Heart left ventricle (tissue), 16 donors: ENCODE results near the gene KIAA0930. TPM values are rescaled to one million over a fixed set of nuclear protein-coding genes. Genes with fewer than 3 reads are reported as not detected.

Source experiments
- ATAC-seq, 4 donors: fragments of 200-7000 bp; cut with Tn5 transposase; one replicate each; pipeline ENCODE4 v1.9.1; 2020 to 2022; ENCODE audit warnings: moderate library complexity in 4 of 4, mild to moderate bottlenecking in 3 of 4, moderate number of reproducible peaks in 1 of 4
- DNase-seq, 5 donors: peaks; one replicate each; pipeline ENCODE4 v3.0.0-alpha.2; 2020
- H3K27ac ChIP-seq, 12 donors: fragments of 200-600 bp; sonication (generic) in 4 of 12; one replicate each; pipeline versions ENCODE4 v1.5.0 to v1.8.0; 2016 to 2022; ENCODE audit warnings: mild to moderate bottlenecking in 2 of 12
- H3K27me3 ChIP-seq, 9 donors: fragments of 200-600 bp; sonication (generic) in 2 of 9; one replicate each; pipeline versions ENCODE4 v1.5.1 to v1.8.0; 2016 to 2022; ENCODE audit warnings: mild to moderate bottlenecking in 3 of 9
- H3K36me3 ChIP-seq, 9 donors: fragments of 200-600 bp; sonication (generic) in 2 of 9; one replicate each; pipeline versions ENCODE4 v1.5.0 to v1.8.0; 2018 to 2022; ENCODE audit warnings: mild to moderate bottlenecking in 2 of 9
- H3K4me1 ChIP-seq, 12 donors: fragments of 200-600 bp; sonication (generic) in 4 of 12; one replicate each; pipeline versions ENCODE4 v1.5.0 to v1.8.0; 2016 to 2022; ENCODE audit warnings: mild to moderate bottlenecking in 3 of 12
- H3K4me3 ChIP-seq, 12 donors: fragments of 200-600 bp; sonication (generic) in 4 of 12; one replicate each; pipeline versions ENCODE4 v1.5.0 to v1.8.0; 2017 to 2022; ENCODE audit warnings: mild to moderate bottlenecking in 9 of 12, moderate library complexity in 4 of 12
- H3K9me3 ChIP-seq, 12 donors: fragments of 200-600 bp; sonication (generic) in 4 of 12; one replicate each; pipeline versions ENCODE4 v1.5.0 to v1.8.0; 2016 to 2022; ENCODE audit warnings: mild to moderate bottlenecking in 1 of 12
- CTCF ChIP-seq, 12 donors: fragments of 200-600 bp; sonication (generic) in 4 of 12; IDR thresholded peaks; one replicate each; pipeline versions ENCODE4 v1.5.0 to v1.8.0; 2018 to 2022; ENCODE audit warnings: antibody characterized with exemption in 12 of 12, mild to moderate bottlenecking in 5 of 12
- POLR2A ChIP-seq, 2 donors: fragments of 450-650 bp; IDR thresholded peaks; one replicate each; pipeline ENCODE4 v1.6.1; 2017; ENCODE audit warnings: antibody characterized with exemption in 2 of 2, mild to moderate bottlenecking in 2 of 2, moderate library complexity in 2 of 2
- WGBS, 4 donors: extraction: QIAGEN DNeasy Blood & Tissue Kit in 2 of 4; methylation state at CpG; one replicate each; pipeline versions ENCODE4 v1.1.5 to v1.1.7; 2013 to 2018; 5-methylcytosine and 5-hydroxymethylcytosine counted together
- intact Hi-C, 10 donors: fragments of 100-400 bp; cut with DNase I; formaldehyde crosslinking; loops; one replicate each; pipeline versions ENCODE4 v1.11.1 to v1.14.2; 2022
- polyA plus RNA-seq, 2 donors: library from polyadenylated mRNA; stranded (reverse); fragments of 200-250 nt; gene quantifications; one replicate each; pipeline ENCODE4 v1.2.3, GENCODE V29; 2013
- total RNA-seq, 9 donors: library from RNA; depleted of rRNA in 2 of 9; stranded (reverse); fragments of >200 nt in 2 of 9; fragmentation: NEBNext Ultra II Directional in 3 of 9; extraction: Animal tissue kit (Norgen Biotek cat#: 25700) in 3 of 9; gene quantifications; one replicate each; pipeline versions ENCODE4 v1.1.0 to v1.2.4, GENCODE V29; 2016 to 2023
- donor health status: ischemic (EF 13 %, LVEDD 7.1; RV severe dilation, severe dysfunction).
- donor health status: healthy with polysubstance abuse.
- donor health status: DM: no; HTN: yes; CAD: no.
- donor health status: DM: no; HTN: no; CAD: no.
- donor health status: ischemic (EF 25% LVEDD 6.9; RV normal size, moderate dysfunction).
- donor health status: ischemic (EF 25% LVEDD 5.7; RV mildly dilated, moderate dysfunction).
- donor health status: healthy.
- donor health status: DM: yes; HTN: yes; CAD: no.
- donor health status: ischemic (EF 35%, LVEDD 5.7; RV mildly dilated, moderate dysfunction).
- donor health status: nonischemic (EF 11% LVEDD 7.7; RV severe dilation, severe dysfunction).
- donor health status: DM: yes; HTN: yes; CAD: no.
- donor health status: PGD.
- donor health status: ischemic (EF 29% LVEDD 5.4; RV normal size, mild dysfunction).
- donor health status: nonischemic (EF 23%, LVEDD 6.1; RV moderate dilation, normal function).

KIAA0930 gene
- total and polyA plus RNA-seq, 11 donors = 8.5 to 67.1 (median 18.7) TPM

GRCh38 chr22:45217806-45218205, 22.9 kb downstream of the KIAA0930 start:
- no peak overlapping the region for H3K27ac ChIP-seq
- DNase-seq = peak in 1 of 5 donors; percentile 2
- WGBS, 4 donors = 88 to 93% (median 91%) methylated on average over 14 of the region's 14 CpGs

GRCh38 chr22:45217345-45217744, 23.3 kb downstream of the KIAA0930 start:
- TF ChIP-seq CTCF (IDR thresholded peaks at IDR 0.05) (no peak), POLR2A (IDR thresholded peaks at IDR 0.05) (no peak)
- Histone ChIP-seq H3K4me3 (no peak overlapping the region), H3K27ac (no peak overlapping the region), H3K4me1 (peaks cover 0 to 52% (median 10%) of the 10 kb centered on the region in 12 donors), H3K27me3 (no peaks in the 10 kb centered on the region), H3K36me3 (no peaks in the 10 kb centered on the region), H3K9me3 (no peaks in the 10 kb centered on the region)
- intact Hi-C loops = no loop called here
- ATAC-seq (no peak), DNase-seq (no peak)
- 92 to 97% (median 93%) methylated on average over 6 of the region's 6 CpGs for WGBS, 4 donors

More at GRCh38 chr22:45217806-45218205, 22.9 kb downstream of the KIAA0930 start:
- Histone ChIP-seq H3K4me3 (no peak overlapping the region), H3K9me3 (no peaks in the 10 kb centered on the region), H3K27me3 (no peaks in the 10 kb centered on the region), H3K36me3 (no peaks in the 10 kb centered on the region), H3K4me1 (peaks cover 0 to 50% (median 6%) of the 10 kb centered on the region in 12 donors)
- no peak for ATAC-seq
- intact Hi-C loops = no loop called here
- TF ChIP-seq POLR2A (IDR thresholded peaks at IDR 0.05) = no peak
- TF ChIP-seq CTCF (IDR thresholded peaks at IDR 0.05) = no peak

GRCh38 chr22:45216133-45217003, 24.3 kb downstream of the KIAA0930 start:
- DNase-seq (peak in 1 of 5 donors; percentile 23), ATAC-seq (no peak)
- Histone ChIP-seq H3K36me3 (peaks cover 0 to 2% (median 0%) of the 10 kb centered on the region in 9 donors), H3K27me3 (no peaks in the 10 kb centered on the region), H3K27ac (no peak overlapping the region), H3K4me1 (peaks cover 0 to 52% (median 17%) of the 10 kb centered on the region in 12 donors), H3K4me3 (no peak overlapping the region), H3K9me3 (no peaks in the 10 kb centered on the region)
- TF ChIP-seq POLR2A (IDR thresholded peaks at IDR 0.05) = no peak
- TF ChIP-seq CTCF (IDR thresholded peaks at IDR 0.05) = no peak
- intact Hi-C loops = no loop called here
- 31 to 35% (median 34%) methylated on average over 17 to 22 of the region's 22 CpGs for WGBS, 4 donors

GRCh38 chr22:45212992-45213751, 27.5 kb downstream of the KIAA0930 start:
- Histone ChIP-seq H3K4me1 (peaks cover 0 to 42% (median 18%) of the 10 kb centered on the region in 12 donors), H3K36me3 (peaks cover 0 to 21% (median 0%) of the 10 kb centered on the region in 9 donors), H3K27ac (peak overlapping the region in 9 of 12 donors; percentile 11 to 85 (median 51)), H3K9me3 (no peaks in the 10 kb centered on the region), H3K4me3 (peak overlapping the region in 11 of 12 donors; percentile 8 to 59 (median 44)), H3K27me3 (no peaks in the 10 kb centered on the region)
- DNase-seq (peak in 4 of 5 donors; percentile 43 to 71 (median 58)), ATAC-seq (peak; percentile 22 to 81 (median 72))
- no peak for TF ChIP-seq CTCF (IDR thresholded peaks at IDR 0.05)
- TF ChIP-seq POLR2A (IDR thresholded peaks at IDR 0.05) = no peak
- intact Hi-C loops = no loop called here
- WGBS, 4 donors = 40 to 56% (median 47%) methylated on average over 20 to 22 of the region's 22 CpGs
